Endothelial cell of umbilical vein (primary cell): ENCODE results near the gene GATA2. TPM values are rescaled to one million over a fixed set of nuclear protein-coding genes. Genes with fewer than 3 reads are reported as not detected.

Source experiments
- BruUV-seq: library from RNA; stranded (reverse); fragments of 400-500 nt; replicated peaks from 2 replicates; lab custom pipeline; 2021; lab: Mats Ljungman, UMichigan
- CTCF ChIA-PET: fragments of 300-600, 350-600 bp; sonication (Branson Sonifier 250); formaldehyde crosslinking; loops from one replicate; lab custom pipeline; 2021; ENCODE audit warnings: antibody characterized with exemption, inconsistent platforms; lab: Charles Lee
- POLR2A ChIA-PET: fragments of 300-600, 350-600 bp; sonication (Branson Sonifier 250); formaldehyde crosslinking; loops from one replicate; lab custom pipeline; 2021; ENCODE audit warnings: antibody characterized with exemption, inconsistent platforms; lab: Charles Lee
- DNase-seq: peaks from one replicate; pipeline ENCODE4 v3.0.0-alpha.2; 2011; ENCODE audit warnings: low read depth, low spot score
- FAIRE-seq: peaks from 2 replicates; lab custom pipeline; 2011; peaks lifted over from hg19 to GRCh38; lab: Jason Lieb, UNC
- H2AFZ ChIP-seq: 2 replicates; pipeline ENCODE4 v1.6.0; 2012; ENCODE audit warnings: low read depth, low read length, control low read depth, inconsistent platforms
- H3K27ac ChIP-seq: 2 replicates; pipeline ENCODE4 v1.5.1; 2011; ENCODE audit warnings: low read depth, mild to moderate bottlenecking, control low read depth, low read length, moderate library complexity; ENCODE audit not compliant: insufficient read depth
- H3K27me3 ChIP-seq, 2 experiments: 2 replicates each; pipeline versions ENCODE4 v1.6.0 to v1.6.1; 2011; ENCODE audit warnings: low read length in 2 of 2, mixed read lengths in 1 of 2; ENCODE audit not compliant: control insufficient read depth in 2 of 2, insufficient read depth in 2 of 2
- H3K36me3 ChIP-seq, 2 experiments: 2 replicates in 1 of 2; 3 replicates in 1 of 2; pipeline ENCODE4 v1.5.1; 2011; ENCODE audit warnings: low read length in 2 of 2, mild to moderate bottlenecking in 1 of 2, moderate library complexity in 1 of 2; ENCODE audit not compliant: control insufficient read depth in 2 of 2, insufficient read depth in 2 of 2; ENCODE audit errors: extremely low read depth in 1 of 2
- H3K4me1 ChIP-seq: 3 replicates; pipeline ENCODE4 v1.5.1; 2011; ENCODE audit warnings: mild to moderate bottlenecking, low read length; ENCODE audit not compliant: control insufficient read depth, insufficient read depth; ENCODE audit errors: extremely low read depth
- H3K4me2 ChIP-seq: 2 replicates; pipeline ENCODE4 v1.6.1; 2011; ENCODE audit warnings: low read length, control low read depth, mixed read lengths; ENCODE audit not compliant: insufficient read depth
- H3K4me3 ChIP-seq, 3 experiments: fragments of 200-600 bp in 1 of 3; sonication (generic), shearing (Covaris generic) in 1 of 3; replicated peaks in 1 of 3; 2 replicates each; pipeline ENCODE4 v1.5.1; 2011 to 2016; ENCODE audit warnings: control low read depth in 3 of 3, low read length in 3 of 3, mild to moderate bottlenecking in 2 of 3, inconsistent platforms in 1 of 3, low read depth in 1 of 3, moderate library complexity in 1 of 3; ENCODE audit not compliant: insufficient read depth in 1 of 3
- H3K79me2 ChIP-seq: 2 replicates; pipeline ENCODE4 v1.6.0; 2012; ENCODE audit warnings: low read length, inconsistent platforms; ENCODE audit not compliant: control insufficient read depth, insufficient read depth
- H3K9ac ChIP-seq: replicated peaks from 2 replicates; pipeline ENCODE3; 2011; ENCODE audit warnings: low read length, control low read depth; ENCODE audit not compliant: insufficient read depth; ENCODE audit errors: extremely low read depth
- H3K9me1 ChIP-seq: replicated peaks from 3 replicates; pipeline ENCODE4 v1.6.0; 2011; ENCODE audit warnings: mild to moderate bottlenecking, low read length; ENCODE audit not compliant: control insufficient read depth, insufficient read depth; ENCODE audit errors: extremely low read depth
- H3K9me3 ChIP-seq: replicated peaks from 2 replicates; pipeline ENCODE4 v1.5.1; 2012; ENCODE audit warnings: low read length, inconsistent platforms; ENCODE audit not compliant: control insufficient read depth, insufficient read depth
- H4K20me1 ChIP-seq: replicated peaks from 2 replicates; pipeline ENCODE3; 2011; ENCODE audit warnings: mild to moderate bottlenecking, low read length; ENCODE audit not compliant: control insufficient read depth, insufficient read depth; ENCODE audit errors: extremely low read depth
- EZH2 ChIP-seq: IDR thresholded peaks from 2 replicates; pipeline ENCODE4 v1.6.1; 2012; ENCODE audit warnings: borderline replicate concordance, low read depth, mild to moderate bottlenecking, moderate library complexity, low read length, inconsistent platforms; ENCODE audit not compliant: severe bottlenecking
- FOS ChIP-seq: IDR thresholded peaks from 2 replicates; pipeline ENCODE4 v1.6.1; 2011; ENCODE audit warnings: mild to moderate bottlenecking, low read length, moderate library complexity, borderline replicate concordance; ENCODE audit not compliant: insufficient read depth
- GATA2 ChIP-seq: IDR thresholded peaks from 2 replicates; pipeline ENCODE4 v1.7.0; 2011; ENCODE audit warnings: low read depth, mild to moderate bottlenecking, moderate library complexity, mixed read lengths, low read length; ENCODE audit not compliant: insufficient read length, insufficient read depth
- JUN ChIP-seq: IDR thresholded peaks from 2 replicates; pipeline ENCODE4 v1.6.1; 2011; ENCODE audit warnings: borderline replicate concordance, low read depth; ENCODE audit not compliant: insufficient read length, insufficient read depth
- MYC ChIP-seq: IDR thresholded peaks from one replicate; pipeline ENCODE4 v1.6.1; 2011; ENCODE audit warnings: mild to moderate bottlenecking, low read depth, low read length
- POLR2A ChIP-seq: IDR thresholded peaks from 2 replicates; pipeline ENCODE4 v1.6.1; 2012; ENCODE audit warnings: low read depth, mild to moderate bottlenecking, control low read depth, low read length
- POLR2AphosphoS5 ChIP-seq: IDR thresholded peaks from 2 replicates; pipeline ENCODE4 v1.6.1; 2012; ENCODE audit warnings: low read depth, mild to moderate bottlenecking, control low read depth, low read length, moderate library complexity; ENCODE audit not compliant: insufficient read depth
- dilution Hi-C: fragments of 300-500 bp; cut with MboI; formaldehyde crosslinking; loops from one replicate; pipeline ENCODE4 v1.15.0; 2019; ENCODE audit warnings: low sequenced_read_pairs; ENCODE audit not compliant: extremely low pct_ligation_motif_present
- intact Hi-C: fragments of 100-400 bp; cut with micrococcal nuclease; formaldehyde crosslinking; loops from one replicate; pipeline ENCODE4 v1.10.0; 2022
- polyA plus RNA-seq, 4 experiments: library from polyadenylated mRNA; depleted of rRNA in 3 of 4; stranded (reverse) in 3 of 4; unstranded in 1 of 4; fragments of >200 nt; gene quantifications; 2 replicates each; pipeline versions ENCODE4 v1.2.1 to v1.2.3, GENCODE V29; 2011 to 2012; ENCODE audit warnings: missing spikeins in 1 of 4
- total RNA-seq: library from RNA; stranded (reverse); gene quantifications from 2 replicates; pipeline ENCODE4 v1.2.3, GENCODE V29; 2021
- TF ChIP-seq, protein P1 (sequence below), 2 donors: IDR thresholded peaks; 1 replicate in 1 of 2; 2 replicates in 1 of 2; pipeline ENCODE4 v1.5.1; 2011; ENCODE audit warnings: low read length in 2 of 2, mild to moderate bottlenecking in 2 of 2, moderate library complexity in 2 of 2, control low read depth in 1 of 2, inconsistent platforms in 1 of 2, low read depth in 1 of 2; ENCODE audit not compliant: insufficient read depth in 1 of 2; ENCODE audit errors: extremely low read depth in 1 of 2
- TF ChIP-seq, protein P2 (sequence below): IDR thresholded peaks from 2 replicates; pipeline ENCODE4 v1.6.1; 2011; ENCODE audit not compliant: insufficient read depth, insufficient read length

GATA2 gene
- total and polyA plus RNA-seq, 2 donors (not counting 3 experiments of a cell fraction or from before 2014, with no cell fraction given), result 28.8 to 62.2 TPM

DNA sequence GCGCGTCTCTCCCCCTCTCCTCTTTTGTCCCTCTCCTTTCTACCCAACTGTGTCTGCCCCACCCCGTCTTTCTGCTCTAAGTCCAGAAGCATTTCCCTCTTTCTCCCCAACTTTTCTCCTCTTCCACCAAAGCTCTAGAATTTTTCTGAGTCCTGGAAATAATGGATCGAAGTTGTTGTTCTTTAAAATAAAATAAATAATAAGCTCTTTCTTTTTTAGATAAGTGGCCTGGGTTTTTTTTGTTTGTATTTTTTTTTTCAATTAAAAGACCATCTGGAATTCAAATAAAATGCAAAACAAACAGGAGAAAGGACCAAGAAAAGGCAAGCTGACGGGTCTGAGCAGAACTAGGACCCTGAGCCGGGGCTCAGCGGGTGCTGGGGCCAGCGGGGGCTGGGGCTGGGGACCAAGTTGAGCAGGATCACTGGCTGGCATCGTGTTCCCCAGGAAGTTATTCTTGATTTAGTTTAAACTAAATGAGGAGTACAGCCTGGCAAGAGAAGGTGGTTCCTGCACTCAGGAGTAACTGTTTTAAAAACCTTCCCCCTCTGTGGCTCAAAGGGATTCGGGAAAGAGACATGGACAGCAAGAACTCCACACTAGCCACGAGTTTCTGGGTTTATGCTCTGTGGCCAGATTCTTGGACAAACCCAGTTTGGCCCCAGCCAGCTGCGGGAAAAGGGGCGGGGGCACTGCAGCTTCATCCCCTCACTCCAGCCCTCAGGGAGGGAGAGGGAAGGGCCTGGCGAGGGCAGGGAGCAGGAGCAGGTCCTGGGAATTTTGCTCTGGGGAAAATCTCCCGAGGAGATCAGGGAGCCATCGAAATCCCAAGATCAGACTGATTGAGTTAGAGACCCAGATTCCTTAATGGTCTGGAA, 8.4 kb downstream of the GATA2 start:
- CTCF ChIA-PET, result interaction anchor here (0.7 to 6.2 kb wide), 9 partner anchors 8 to 178 kb away, joined by 3 to 48 read pairs (median 8); partner anchors contain the start of gene GATA2
- dilution Hi-C loops, result no loop called here
- peak; percentile 63 for DNase-seq
- H3K9ac ChIP-seq, result peak overlapping the region; percentile 84
- POLR2A ChIA-PET, result no interaction called here
- H3K27ac ChIP-seq, result peak overlapping the region; percentile 97
- H3K36me3 ChIP-seq, result peaks cover 3 to 19% of the 10 kb centered on the region in 2 experiments
- H3K4me3 ChIP-seq, result peak overlapping the region; percentile 77 to 95 (median 83)
- peaks cover 89% of the 10 kb centered on the region for H3K79me2 ChIP-seq
- peak overlapping the region; percentile 96 for H3K4me2 ChIP-seq
- no peaks in the 10 kb centered on the region for H3K9me1 ChIP-seq
- no peak overlapping the region for H2AFZ ChIP-seq
- H4K20me1 ChIP-seq, result no peaks in the 10 kb centered on the region
- no peaks in the 10 kb centered on the region for H3K27me3 ChIP-seq
- BruUV-seq, result no TSS peak
- FAIRE-seq, result peak; percentile 67
- intact Hi-C loops, result loop anchor here (5.0 kb wide), 3 partner anchors 257 to 407 kb away; no protein-coding TSS in a partner anchor
- H3K9me3 ChIP-seq, result no peaks in the 10 kb centered on the region
- TF ChIP-seq, protein P1, sequence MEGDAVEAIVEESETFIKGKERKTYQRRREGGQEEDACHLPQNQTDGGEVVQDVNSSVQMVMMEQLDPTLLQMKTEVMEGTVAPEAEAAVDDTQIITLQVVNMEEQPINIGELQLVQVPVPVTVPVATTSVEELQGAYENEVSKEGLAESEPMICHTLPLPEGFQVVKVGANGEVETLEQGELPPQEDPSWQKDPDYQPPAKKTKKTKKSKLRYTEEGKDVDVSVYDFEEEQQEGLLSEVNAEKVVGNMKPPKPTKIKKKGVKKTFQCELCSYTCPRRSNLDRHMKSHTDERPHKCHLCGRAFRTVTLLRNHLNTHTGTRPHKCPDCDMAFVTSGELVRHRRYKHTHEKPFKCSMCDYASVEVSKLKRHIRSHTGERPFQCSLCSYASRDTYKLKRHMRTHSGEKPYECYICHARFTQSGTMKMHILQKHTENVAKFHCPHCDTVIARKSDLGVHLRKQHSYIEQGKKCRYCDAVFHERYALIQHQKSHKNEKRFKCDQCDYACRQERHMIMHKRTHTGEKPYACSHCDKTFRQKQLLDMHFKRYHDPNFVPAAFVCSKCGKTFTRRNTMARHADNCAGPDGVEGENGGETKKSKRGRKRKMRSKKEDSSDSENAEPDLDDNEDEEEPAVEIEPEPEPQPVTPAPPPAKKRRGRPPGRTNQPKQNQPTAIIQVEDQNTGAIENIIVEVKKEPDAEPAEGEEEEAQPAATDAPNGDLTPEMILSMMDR (IDR thresholded peaks at IDR 0.05; ENCODE audit: extremely low read depth in 1 of 2, insufficient read depth in 1 of 2, low read depth in 1 of 2, low read length in 2 of 2), result no peak
- TF ChIP-seq JUN (no peak), FOS (no peak), POLR2AphosphoS5 (no peak), GATA2 (no peak), EZH2 (no peak), POLR2A (no peak), MYC (no peak)
- TF ChIP-seq, protein P2, sequence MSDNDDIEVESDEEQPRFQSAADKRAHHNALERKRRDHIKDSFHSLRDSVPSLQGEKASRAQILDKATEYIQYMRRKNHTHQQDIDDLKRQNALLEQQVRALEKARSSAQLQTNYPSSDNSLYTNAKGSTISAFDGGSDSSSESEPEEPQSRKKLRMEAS, result no peak
- H3K4me1 ChIP-seq, result peaks cover 61% of the 10 kb centered on the region
